Suprapubic skin (tissue), 4 donors: ENCODE results near the gene ARPC5L.

ENCODE experiments used
- EP300 ChIP-seq: sonication (generic); formaldehyde crosslinking; IDR thresholded peaks from one replicate; pipeline ENCODE4 v1.6.1; 2017; ENCODE audit warnings: antibody characterized with exemption
- POLR2A ChIP-seq, 2 donors: fragments of 450-650 bp; IDR thresholded peaks; one replicate each; pipeline ENCODE4 v1.6.1; 2017; ENCODE audit warnings: antibody characterized with exemption in 2 of 2, mild to moderate bottlenecking in 2 of 2, moderate library complexity in 2 of 2
- POLR2AphosphoS5 ChIP-seq, 3 donors: sonication (generic); formaldehyde crosslinking; IDR thresholded peaks; one replicate each; pipeline ENCODE4 v1.6.1; 2017; ENCODE audit warnings: antibody characterized with exemption in 3 of 3
- TF ChIP-seq, protein P1 (sequence below), 2 donors: fragments of 200-600 bp in 1 of 2; fragments of 450-650 bp in 1 of 2; sonication (generic) in 1 of 2; IDR thresholded peaks; one replicate each; pipeline ENCODE4 v1.5.1; 2016 to 2019; ENCODE audit warnings: antibody characterized with exemption in 2 of 2, mild to moderate bottlenecking in 1 of 2, moderate library complexity in 1 of 2

DNA sequence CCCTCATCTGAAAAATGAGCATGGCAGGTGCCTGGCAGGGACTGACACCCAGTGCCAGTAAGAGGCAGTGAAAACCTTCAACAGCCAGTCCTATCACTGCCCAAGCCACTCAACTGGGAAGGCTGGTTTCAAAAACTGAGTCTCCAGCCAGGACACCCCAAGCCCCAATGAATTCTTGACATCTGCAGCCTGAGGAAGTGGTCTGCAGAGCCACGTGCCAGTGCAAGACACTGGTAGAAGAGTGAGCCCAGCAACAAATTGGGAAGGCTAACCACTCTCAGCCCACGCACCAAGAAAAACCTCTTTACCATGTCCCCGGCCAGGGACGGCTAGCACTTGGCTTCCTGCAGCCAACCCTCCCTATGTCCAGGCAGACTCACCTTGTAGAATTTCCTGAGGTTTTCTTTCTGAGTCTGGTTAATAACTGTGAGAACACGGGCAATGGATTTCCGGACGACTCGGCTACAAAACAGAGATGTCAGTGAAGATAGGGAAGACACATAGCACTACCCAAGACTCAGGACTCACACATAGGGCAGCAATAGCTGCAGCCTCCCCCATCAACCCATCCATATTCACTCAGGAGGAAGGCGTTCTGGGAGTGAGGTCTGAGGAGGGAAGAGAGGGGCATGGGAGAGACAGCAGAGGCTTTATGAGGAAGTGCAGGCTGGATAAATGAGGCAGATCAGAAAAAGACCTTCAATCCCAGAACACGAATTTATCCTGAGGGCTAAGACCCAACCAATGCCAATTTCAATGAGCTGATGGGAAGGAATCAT, 1.9 kb upstream of the ARPC5L start:
- TF ChIP-seq, protein P1, sequence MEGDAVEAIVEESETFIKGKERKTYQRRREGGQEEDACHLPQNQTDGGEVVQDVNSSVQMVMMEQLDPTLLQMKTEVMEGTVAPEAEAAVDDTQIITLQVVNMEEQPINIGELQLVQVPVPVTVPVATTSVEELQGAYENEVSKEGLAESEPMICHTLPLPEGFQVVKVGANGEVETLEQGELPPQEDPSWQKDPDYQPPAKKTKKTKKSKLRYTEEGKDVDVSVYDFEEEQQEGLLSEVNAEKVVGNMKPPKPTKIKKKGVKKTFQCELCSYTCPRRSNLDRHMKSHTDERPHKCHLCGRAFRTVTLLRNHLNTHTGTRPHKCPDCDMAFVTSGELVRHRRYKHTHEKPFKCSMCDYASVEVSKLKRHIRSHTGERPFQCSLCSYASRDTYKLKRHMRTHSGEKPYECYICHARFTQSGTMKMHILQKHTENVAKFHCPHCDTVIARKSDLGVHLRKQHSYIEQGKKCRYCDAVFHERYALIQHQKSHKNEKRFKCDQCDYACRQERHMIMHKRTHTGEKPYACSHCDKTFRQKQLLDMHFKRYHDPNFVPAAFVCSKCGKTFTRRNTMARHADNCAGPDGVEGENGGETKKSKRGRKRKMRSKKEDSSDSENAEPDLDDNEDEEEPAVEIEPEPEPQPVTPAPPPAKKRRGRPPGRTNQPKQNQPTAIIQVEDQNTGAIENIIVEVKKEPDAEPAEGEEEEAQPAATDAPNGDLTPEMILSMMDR (IDR thresholded peaks at IDR 0.05), result no peak
- no peak for TF ChIP-seq POLR2A (IDR thresholded peaks at IDR 0.05)
- TF ChIP-seq POLR2AphosphoS5 (IDR thresholded peaks at IDR 0.05), result no peak
- no peak for TF ChIP-seq EP300
